GM11168 (cell line): Measurements from ENCODE around the gene APEX1.
"Not testable (repeated sequence)": the region's sequence is repeated elsewhere in the genome, so short reads cannot be mapped to it uniquely, and the experiment has no call there.

ENCODE experiments used
- in situ Hi-C: fragments of 300-500 bp; cut with MboI; formaldehyde crosslinking; loops from one replicate; pipeline ENCODE4 v1.12.0; 2022; ENCODE audit warnings: low sequenced_read_pairs; ENCODE audit not compliant: unreplicated experiment

Gene APEX1

DNA sequence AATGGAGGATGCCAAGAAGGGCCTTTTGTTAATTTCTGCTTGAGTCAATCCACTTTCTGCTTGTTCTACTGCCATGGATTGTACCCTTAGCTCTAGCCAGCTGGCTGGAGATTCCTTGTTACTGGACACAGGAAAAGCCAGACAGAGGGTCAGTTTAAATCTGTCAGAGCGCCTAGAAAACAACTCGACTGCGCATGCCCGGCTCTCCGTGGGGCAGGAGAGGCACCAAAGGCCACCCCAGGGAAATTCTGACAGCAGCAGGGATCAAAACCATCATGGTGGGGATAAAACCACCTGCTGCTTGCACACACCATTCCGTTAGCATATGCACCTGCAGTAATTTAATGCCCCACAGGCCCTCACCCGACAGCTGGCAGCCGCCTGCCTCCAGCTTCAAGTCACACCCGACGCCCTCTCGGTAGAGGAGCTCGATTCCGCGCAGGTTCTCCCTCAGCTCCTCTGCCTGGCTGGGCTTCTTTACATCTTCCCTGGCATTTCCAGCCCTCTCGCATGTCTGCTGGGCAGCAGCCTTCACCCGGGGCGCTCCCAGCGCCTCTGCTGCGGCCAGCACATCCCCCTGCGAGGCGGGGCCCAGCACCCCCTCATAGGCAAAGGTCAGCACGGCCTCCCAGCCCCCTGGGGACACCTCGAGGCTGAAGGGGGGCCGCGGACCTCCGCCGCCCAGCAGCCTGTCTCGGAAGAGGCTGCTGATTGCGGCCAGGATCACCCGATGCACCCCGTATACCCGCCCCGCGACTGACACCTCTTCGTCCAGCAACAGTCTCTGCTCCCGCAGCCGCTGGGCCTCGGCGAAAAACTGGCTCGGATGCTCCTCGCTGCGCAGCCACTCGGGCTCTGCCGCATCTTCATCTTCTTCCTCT is 20.1 kb upstream of the APEX1 start:
- in situ Hi-C loops, result no loop called here

- in situ Hi-C loops, result no loop called here
Observed at GRCh38 chr14:20435582-20436362, 19.3 kb upstream of the APEX1 start, which contains the start of gene KLHL33. KLHL33 (minus strand) TSS chr14:20436166; CDS start chr14:20435811, 355 bp downstream.

GRCh38 chr14:20436363-20436755 is 18.7 kb upstream of the APEX1 start:
- in situ Hi-C loops, result no loop called here

DNA sequence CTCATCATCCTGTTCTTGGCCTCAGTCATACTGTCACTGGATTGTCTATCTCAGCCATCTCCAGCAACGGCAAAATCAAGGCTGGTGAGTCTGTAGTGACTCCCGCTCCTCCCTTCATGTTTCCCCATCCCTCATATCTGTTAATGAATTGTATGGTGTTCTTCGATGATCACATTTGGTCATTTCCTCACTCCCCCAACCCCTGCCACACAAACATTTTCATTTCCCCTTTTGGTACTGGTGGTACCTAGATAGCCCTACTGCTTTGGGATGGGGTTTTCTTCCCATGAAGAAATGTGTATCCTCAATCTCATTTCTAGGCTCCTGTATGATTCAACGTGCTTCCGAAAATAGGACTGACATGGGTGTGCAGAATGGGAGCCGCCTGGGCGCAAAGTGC is 16.4 kb upstream of the APEX1 start:
- in situ Hi-C loops, result no loop called here

- in situ Hi-C loops, result no loop called here
Observed at GRCh38 chr14:20440465-20440864, 14.6 kb upstream of the APEX1 start.

DNA sequence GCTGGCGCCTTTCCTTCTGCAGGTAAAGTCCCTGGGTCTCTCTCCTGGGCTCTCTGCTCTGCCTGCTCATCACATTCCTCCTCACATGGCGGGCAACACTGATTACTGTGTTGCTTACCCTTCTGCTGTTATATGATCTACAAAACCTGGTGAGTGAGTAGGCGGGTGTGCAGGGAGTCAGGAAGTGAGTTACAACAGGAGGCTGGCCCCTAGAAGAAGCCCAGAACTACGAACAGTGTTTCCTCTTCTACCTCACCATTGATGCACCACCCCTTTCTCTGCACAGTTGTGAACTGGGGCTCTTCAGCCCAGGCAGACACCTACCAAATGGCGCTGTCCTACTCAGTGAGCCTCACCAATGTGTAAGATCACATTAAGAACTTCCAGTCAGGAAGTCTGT is 14.1 kb upstream of the APEX1 start:
- in situ Hi-C loops, result no loop called here

DNA sequence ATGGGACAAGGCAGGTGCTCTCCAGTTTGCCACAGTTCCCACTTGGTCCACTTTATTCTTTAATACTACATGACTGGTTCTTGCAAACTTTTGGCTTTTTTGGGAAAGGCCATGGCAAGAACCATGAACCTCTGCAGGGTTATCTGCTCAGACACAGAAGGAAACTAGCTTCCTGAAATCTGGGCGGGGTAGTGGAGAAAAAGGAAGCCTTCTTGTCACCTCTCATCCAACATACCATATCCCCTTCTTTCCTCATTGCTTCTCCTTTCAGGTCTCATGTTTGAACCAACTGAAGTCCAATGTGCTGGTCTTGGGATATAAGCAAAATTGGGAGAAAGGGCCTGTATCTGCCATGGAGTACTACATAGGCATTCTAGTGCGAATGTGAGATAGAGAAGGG is 13.6 kb upstream of the APEX1 start:
- in situ Hi-C loops, result no loop called here

GRCh38 chr14:20443650-20444049 is 11.4 kb upstream of the APEX1 start:
- in situ Hi-C loops, result not testable (repeated sequence)

GRCh38 chr14:20446889-20447288 is 8.1 kb upstream of the APEX1 start:
- in situ Hi-C loops, result no loop called here

DNA sequence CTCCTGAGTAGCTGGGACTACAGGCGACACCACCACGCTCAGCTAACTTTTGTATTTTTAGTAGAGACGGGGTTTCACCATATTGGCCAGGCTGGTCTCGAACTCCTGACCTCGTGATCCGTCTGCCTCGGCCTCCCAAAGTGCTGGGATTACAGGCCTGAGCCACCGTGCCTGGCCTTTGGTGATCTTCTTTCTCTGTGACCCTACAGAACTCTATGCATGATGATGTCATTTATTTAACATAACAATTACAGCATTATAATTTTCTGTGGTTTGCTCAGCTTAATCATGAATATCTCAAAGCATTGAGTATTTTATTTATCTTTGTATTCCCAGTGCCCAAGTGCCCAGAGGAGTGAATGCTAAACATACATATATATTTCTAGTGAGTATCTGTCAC is 2.2 kb upstream of the APEX1 start:
- in situ Hi-C loops, result not testable (repeated sequence)

DNA sequence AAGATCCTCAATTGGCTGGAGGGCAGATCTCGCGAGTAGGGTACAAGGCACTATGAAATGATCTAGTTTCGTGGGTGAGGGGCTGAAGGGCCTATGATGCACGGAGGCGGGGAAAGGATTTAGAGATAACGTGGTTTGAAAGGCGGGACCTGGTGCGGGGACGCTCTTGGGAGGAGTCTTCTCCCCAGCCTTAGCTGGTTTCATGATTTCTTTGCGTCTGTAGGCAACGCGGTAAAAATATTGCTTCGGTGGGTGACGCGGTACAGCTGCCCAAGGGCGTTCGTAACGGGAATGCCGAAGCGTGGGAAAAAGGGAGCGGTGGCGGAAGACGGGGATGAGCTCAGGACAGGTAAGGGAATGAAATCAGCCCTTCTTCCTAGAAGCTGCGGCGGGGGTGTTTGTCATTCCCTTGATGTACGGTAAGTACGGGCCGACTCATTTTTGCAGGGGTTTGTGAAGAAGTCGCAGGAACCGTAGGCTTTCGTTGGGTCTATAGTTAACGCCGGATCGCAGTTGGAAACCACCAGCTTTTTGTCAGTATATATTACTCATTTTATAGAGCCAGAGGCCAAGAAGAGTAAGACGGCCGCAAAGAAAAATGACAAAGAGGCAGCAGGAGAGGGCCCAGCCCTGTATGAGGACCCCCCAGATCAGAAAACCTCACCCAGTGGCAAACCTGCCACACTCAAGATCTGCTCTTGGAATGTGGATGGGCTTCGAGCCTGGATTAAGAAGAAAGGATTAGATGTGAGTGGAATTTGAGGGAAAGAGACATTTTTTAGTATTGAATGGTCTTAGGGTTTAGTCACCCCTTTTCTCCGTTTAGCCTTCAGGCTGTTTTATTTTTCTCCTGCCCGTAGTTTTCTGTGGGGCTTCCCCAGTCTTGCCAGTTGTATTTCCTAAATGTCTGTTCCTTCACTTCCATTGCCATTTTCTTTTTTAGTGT is 602 bp downstream of the APEX1 start:
- in situ Hi-C loops, result no loop called here

DNA sequence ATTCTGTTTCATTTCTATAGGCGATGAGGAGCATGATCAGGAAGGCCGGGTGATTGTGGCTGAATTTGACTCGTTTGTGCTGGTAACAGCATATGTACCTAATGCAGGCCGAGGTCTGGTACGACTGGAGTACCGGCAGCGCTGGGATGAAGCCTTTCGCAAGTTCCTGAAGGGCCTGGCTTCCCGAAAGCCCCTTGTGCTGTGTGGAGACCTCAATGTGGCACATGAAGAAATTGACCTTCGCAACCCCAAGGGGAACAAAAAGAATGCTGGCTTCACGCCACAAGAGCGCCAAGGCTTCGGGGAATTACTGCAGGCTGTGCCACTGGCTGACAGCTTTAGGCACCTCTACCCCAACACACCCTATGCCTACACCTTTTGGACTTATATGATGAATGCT is 1.9 kb downstream of the APEX1 start:
- in situ Hi-C loops, result no loop called here

DNA sequence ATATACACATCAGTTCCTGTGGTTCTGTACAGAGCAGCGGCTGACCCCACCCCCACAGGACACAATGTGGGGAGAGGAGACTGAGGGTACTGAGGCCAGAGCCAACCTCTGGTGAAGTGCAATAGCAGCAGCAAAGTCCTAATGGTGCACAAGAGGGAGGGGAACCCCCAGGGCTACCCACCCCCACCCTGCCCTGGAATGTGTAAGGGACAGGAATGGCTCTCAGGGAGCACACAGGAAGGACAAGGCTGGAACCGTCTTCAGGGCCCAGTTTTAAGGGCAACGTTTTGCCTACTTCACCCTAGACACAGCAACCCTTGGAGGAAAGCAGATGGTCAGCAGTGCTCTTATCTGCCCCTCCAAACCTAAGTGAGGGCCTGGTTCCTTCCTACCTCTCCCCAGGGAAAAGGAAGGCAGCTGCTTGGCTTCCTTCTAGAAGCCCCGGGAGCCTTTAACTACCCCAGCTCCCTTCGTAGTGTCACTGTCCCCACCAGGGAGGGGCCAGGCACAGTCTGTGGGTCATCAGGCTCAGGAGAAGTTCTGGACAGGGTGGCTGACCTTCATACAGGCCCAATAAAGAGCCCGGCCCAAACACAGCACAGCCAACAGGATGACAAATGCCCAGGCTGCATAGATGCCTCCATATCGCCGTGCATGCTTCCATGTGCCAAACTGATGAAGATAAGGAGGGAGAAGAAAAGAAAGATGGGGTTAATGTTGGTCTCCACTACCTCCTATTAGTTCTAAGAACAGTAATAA is 3.2 kb downstream of the APEX1 start:
- in situ Hi-C loops, result no loop called here

GRCh38 chr14:20460458-20461224 is 5.6 kb downstream of the APEX1 start:
- in situ Hi-C loops, result no loop called here

DNA sequence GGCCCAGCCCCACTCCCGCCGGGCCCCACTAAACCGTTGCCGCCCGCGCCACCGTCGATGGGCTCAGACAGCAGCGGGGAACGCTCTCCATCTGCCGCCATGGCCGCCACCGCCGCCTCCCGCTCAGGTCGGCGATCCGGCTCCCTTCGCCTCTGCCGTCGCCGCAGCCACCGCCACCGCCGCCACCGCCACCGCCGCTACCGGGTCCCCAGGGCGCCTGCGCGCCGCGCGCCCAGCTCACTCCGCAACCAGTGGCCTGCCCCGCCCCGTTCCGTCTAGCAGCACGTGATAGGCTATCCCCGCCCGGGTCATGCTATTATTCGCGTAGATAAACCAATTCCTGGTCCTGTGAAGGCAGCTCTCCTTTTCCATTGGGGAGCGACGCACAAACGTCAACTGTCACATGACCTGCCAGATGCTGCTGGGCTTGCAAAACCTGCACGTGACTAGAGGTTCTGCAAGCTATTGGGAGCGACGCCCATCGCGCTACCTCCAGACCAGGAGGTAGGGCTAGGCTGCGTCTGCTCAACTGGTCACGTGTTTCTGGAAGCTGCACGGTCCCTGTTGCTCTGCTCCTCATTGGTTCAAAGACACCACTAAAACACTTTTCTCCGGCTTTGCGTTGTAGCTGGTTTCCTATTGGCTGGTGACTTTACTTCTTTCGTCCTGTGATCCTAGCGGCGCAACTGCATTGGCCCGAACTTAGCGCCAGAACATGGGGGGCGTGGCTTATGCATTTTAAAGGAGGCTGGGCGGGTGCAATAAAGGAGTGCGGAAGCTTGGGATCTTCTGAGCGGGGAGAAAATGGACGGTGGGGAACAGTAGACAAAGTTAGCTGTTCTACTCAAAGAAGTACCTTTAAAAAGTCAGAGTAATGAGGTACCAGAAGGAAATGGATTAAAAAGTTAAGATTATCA is 6.5 kb downstream of the APEX1 start, which contains the start of gene PIP4P1:
Gene PIP4P1 (minus strand): TSS at position 210 of the 917 bp plus-strand sequence. CDS start 109 bp downstream, at position 101.
- in situ Hi-C loops, result no loop called here

GRCh38 chr14:20468764-20469241 is 13.8 kb downstream of the APEX1 start:
- in situ Hi-C loops, result no loop called here

- in situ Hi-C loops, result no loop called here
Observed at GRCh38 chr14:20469242-20469889, 14.3 kb downstream of the APEX1 start, which contains the start of gene PNP. PNP (plus strand) TSS chr14:20469406; CDS start chr14:20469525, 119 bp downstream.
